C4-2B (cell line): ENCODE data around the gene GDF7.
"Not testable (repeated sequence)": the region's sequence is repeated elsewhere in the genome, so short reads cannot be mapped to it uniquely, and the experiment has no call there.

ENCODE experiments used
- H3K27ac ChIP-seq: fragments of 450-650 bp; 2 replicates; pipeline ENCODE4 v1.5.1; 2017
- ZFX ChIP-seq: fragments of 450-650 bp; IDR thresholded peaks from 2 replicates; pipeline ENCODE4 v1.6.1; 2017
- TF ChIP-seq, protein P1 (sequence below): fragments of 450-650 bp; conservative IDR thresholded peaks from 2 replicates; pipeline ENCODE4 v1.5.1; 2017; ENCODE audit warnings: mild to moderate bottlenecking

Gene GDF7

GRCh38 chr2:20697322-20697934, 30.5 kb downstream of the GDF7 start:
- TF ChIP-seq ZFX, result no peak
- TF ChIP-seq, protein P1, sequence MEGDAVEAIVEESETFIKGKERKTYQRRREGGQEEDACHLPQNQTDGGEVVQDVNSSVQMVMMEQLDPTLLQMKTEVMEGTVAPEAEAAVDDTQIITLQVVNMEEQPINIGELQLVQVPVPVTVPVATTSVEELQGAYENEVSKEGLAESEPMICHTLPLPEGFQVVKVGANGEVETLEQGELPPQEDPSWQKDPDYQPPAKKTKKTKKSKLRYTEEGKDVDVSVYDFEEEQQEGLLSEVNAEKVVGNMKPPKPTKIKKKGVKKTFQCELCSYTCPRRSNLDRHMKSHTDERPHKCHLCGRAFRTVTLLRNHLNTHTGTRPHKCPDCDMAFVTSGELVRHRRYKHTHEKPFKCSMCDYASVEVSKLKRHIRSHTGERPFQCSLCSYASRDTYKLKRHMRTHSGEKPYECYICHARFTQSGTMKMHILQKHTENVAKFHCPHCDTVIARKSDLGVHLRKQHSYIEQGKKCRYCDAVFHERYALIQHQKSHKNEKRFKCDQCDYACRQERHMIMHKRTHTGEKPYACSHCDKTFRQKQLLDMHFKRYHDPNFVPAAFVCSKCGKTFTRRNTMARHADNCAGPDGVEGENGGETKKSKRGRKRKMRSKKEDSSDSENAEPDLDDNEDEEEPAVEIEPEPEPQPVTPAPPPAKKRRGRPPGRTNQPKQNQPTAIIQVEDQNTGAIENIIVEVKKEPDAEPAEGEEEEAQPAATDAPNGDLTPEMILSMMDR, result no peak
- H3K27ac ChIP-seq, result no peak overlapping the region

GRCh38 chr2:20698916-20699613, 32.1 kb downstream of the GDF7 start:
- H3K27ac ChIP-seq, result no peak overlapping the region
- TF ChIP-seq, protein P1, result no peak

DNA sequence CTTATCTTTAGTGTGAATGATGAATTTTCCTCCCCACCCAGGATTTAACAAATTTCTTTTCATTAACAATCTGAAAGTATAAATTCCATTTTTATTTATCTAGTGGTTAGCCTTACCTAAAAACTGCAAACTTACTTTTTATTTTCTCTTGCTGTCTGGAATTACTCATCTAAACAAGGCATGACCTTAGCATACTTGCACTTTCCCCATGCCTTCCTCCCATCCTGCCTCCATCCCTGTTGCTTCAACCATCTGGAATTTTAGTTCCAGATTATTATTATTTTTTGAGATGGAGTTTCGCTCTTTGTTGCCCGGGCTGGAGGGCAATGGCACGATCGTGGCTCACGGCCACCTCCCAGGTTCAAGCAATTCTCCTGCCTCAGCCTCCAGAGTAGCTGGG, 35.6 kb downstream of the GDF7 start:
- no peak for TF ChIP-seq ZFX
- TF ChIP-seq, protein P1, result no peak
- H3K27ac ChIP-seq, result no peak overlapping the region

- no peak overlapping the region for H3K27ac ChIP-seq
Observed at GRCh38 chr2:20704886-20705285, 37.9 kb downstream of the GDF7 start.

DNA sequence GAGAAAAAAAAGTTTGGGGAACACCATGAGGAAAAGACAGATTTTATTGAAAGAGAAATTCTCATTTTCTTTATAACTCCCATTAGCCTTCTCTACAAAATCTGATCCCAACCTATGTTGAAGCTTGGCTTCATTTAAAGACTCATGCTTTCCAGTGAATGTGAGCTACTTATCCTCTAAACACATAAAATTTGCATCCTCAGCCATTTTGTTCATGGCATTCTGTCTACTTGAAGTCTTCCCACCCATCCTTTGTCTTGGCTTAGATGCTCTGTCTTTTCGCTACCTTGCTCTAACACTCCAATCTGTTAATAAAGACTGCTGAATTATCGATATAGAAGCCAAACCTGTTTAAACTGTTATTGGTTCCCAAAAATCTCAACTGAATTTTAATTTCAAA, 39.3 kb downstream of the GDF7 start:
- no peak overlapping the region for H3K27ac ChIP-seq
- no peak for TF ChIP-seq ZFX
- TF ChIP-seq, protein P1, result no peak

More at GRCh38 chr2:20704886-20705285, 37.9 kb downstream of the GDF7 start:
- TF ChIP-seq, protein P1, result no peak
- no peak for TF ChIP-seq ZFX

DNA sequence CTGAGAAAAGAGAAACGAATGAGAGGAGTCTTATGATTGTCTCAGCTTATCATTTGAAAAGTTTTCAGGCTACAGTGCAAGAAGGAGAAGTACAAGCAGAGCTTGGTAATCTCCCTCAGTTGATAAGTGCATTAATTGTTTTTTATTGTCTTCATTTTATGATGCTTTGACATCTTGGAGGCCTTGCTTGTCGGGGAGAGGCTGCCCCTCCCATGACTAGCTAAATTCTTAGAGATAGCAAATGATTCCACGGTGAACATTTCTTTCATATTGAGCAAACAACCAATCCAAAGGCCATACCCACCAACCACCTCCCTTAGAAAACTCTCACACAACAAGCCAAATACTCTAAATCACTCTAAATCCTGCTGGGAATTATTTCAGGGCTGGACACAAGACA, 39.8 kb downstream of the GDF7 start:
- no peak for TF ChIP-seq ZFX
- TF ChIP-seq, protein P1, result no peak
- no peak overlapping the region for H3K27ac ChIP-seq

DNA sequence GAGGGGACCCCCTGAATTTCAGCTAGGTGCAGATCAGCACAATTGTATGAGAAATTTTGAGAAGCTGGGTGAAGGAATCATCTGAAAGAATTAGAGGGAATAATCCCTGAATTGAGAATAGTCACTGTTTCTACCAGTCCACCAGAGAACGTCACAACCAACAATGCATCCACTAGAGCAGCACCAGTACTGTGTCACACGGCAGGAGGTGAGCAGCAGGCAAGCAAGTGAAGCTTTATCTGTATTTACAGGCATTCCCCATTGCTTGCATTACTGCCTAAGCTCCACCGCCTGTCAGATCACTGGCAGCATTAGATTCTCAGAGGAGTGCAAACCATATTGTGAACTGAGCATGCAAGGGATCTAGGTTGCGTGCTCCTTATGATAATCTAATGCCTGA, 40.7 kb downstream of the GDF7 start:
- no peak overlapping the region for H3K27ac ChIP-seq
- no peak for TF ChIP-seq ZFX
- TF ChIP-seq, protein P1, result no peak

- not testable (repeated sequence) for H3K27ac ChIP-seq
Observed at GRCh38 chr2:20711641-20712040, 44.7 kb downstream of the GDF7 start.

GRCh38 chr2:20713585-20713984, 46.6 kb downstream of the GDF7 start:
- not testable (repeated sequence) for H3K27ac ChIP-seq

GRCh38 chr2:20714412-20714811, 47.5 kb downstream of the GDF7 start:
- not testable (repeated sequence) for H3K27ac ChIP-seq

DNA sequence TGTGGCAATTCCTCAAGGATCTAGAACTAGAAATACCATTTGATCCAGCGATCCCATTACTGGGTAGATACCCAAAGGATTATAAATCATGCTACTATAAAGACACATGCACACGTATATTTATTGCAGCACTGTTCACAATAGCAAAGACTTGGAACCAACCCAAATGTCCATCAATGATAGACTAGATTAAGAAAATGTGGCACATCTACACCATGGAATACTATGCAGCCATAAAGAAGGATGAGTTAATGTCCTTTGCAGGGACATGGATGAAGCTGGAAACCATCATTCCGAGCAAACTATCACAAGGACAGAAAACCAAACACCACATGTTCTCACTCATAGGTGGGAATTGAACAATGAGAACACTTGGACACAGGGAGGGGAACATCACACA, 49.2 kb downstream of the GDF7 start:
- H3K27ac ChIP-seq, result not testable (repeated sequence)
